GM12864 (cell line): ENCODE results near the gene AFF4.
"Not testable (repeated sequence)": the region's sequence is repeated elsewhere in the genome, so short reads cannot be mapped to it uniquely, and the experiment has no call there.

ENCODE experiments used
- DNase-seq: peaks from one replicate; pipeline ENCODE4 v3.0.0-alpha.2; 2011; ENCODE audit warnings: low read depth
- H3K4me3 ChIP-seq: 2 replicates; pipeline ENCODE4 v1.5.1; 2011; ENCODE audit warnings: mild to moderate bottlenecking, low read depth, low read length, control low read depth
- CTCF ChIP-seq: IDR thresholded peaks from 2 replicates; pipeline ENCODE4 v1.5.1; 2011; ENCODE audit warnings: low read depth, mild to moderate bottlenecking, moderate library complexity, low read length, control low read depth, inconsistent platforms; ENCODE audit errors: missing control alignments

The AFF4 gene

DNA sequence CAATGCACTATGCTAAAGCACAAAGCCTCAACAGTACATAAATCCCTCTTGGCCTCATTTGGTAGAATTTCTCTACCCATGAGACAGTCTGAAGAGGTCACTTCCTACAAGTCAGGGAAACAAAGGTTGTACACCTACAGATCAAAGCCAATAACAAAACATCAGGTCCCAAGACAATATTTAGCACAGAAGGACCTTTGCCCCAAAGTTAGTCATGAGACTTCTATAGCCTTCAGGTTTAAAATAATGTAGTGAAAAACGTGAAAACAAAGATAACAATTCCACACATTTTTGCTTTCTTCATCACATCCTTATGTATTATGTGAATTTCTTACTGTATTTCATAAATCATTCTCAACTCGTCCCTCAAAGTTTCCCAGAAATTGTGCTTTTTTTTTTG, 15.8 kb downstream of the AFF4 start:
- DNase-seq, result no peak
- TF ChIP-seq CTCF, result no peak
- H3K4me3 ChIP-seq, result no peak overlapping the region

DNA sequence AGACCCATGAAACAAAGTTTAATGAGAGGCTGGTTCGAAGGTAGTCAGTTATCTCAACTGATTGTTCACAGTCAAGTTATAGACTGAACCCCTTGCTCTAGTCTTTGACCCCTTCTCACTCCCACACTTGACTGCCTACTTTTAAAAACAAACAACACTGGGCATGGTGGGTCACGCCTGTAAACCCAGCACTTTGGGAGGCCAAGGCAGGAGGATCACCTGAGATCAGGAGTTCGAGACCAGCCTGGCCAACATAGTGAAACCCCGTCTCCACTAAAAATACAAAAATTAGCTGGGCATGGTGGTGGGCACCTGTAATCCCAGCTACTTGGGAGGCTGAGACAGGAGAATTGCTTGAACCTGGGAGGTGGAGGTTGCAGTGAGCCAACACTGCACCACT, 18.1 kb downstream of the AFF4 start:
- DNase-seq, H3K4me3 ChIP-seq: not testable (repeated sequence)

- no peak overlapping the region for H3K4me3 ChIP-seq
- no peak for TF ChIP-seq CTCF
- DNase-seq, result no peak
Measured at GRCh38 chr5:132943362-132944022, 19.9 kb downstream of the AFF4 start.

GRCh38 chr5:132941331-132941730, 22.1 kb downstream of the AFF4 start:
- H3K4me3 ChIP-seq, result no peak overlapping the region
- no peak for TF ChIP-seq CTCF
- DNase-seq, result no peak

GRCh38 chr5:132928062-132928407, 35.4 kb downstream of the AFF4 start:
- TF ChIP-seq CTCF, result no peak
- no peak overlapping the region for H3K4me3 ChIP-seq
- no peak for DNase-seq

DNA sequence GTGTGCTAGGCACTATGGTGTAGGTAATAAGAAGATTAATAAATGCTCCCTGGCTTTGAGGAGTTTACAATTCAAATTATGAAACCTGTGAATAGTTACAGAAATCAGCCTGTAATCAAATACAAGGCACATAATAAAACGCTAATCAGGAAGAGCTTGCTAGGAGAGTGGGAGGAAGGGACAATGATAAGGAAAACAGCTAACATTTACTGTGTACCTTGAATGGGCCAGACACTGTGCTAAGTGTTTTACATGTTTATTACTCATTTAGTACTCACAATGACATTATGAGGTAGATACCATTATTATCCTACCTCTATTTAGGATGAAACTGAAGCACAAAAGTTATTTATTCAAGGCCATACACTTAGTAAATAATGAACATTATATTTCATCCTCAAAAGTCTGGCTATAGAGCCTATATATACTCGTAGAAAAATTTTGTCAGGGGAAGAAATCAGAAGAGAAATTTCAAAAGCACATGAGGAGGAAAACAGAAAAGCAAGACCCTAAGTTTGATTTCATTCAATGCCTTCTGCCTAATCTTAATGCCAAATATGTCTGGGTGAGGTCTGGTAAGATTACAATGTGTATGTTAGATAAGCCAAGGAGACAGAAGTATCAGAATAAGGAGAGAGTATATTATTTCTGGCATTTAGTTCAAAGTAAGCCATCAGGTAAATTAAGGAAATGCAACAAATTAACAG, 35.9 kb downstream of the AFF4 start:
- H3K4me3 ChIP-seq, result no peak overlapping the region
- no peak for TF ChIP-seq CTCF
- DNase-seq, result no peak

DNA sequence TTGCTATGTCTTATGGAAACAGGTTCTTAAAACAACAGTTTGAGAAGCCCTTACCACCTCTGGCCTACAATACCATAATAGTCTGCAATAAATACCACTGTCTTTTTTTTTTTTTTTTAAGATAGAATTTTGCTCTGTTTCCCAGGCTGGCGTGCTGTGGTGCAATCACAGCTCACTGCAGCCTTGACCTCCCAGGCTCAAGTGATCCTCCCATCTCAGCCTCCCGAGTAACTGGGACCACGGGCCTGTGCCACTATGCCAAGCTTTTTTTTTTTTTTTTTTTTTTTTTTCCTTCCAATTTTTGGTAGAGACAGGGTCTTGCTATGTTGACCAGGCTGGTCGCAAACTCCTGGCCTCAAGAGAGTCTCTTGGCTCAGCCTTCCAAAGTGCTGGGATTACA, 37.0 kb downstream of the AFF4 start:
- TF ChIP-seq CTCF, result no peak
- H3K4me3 ChIP-seq, result no peak overlapping the region
- no peak for DNase-seq
